Suprapubic skin (tissue), 3 donors: ENCODE data around the gene BIRC6.

Source experiments
- CTCF ChIP-seq, 2 donors: fragments of 200-600 bp in 1 of 2; fragments of 450-650 bp in 1 of 2; sonication (generic) in 1 of 2; IDR thresholded peaks; one replicate each; pipeline ENCODE4 v1.5.1; 2016 to 2019; ENCODE audit warnings: antibody characterized with exemption in 2 of 2, mild to moderate bottlenecking in 1 of 2, moderate library complexity in 1 of 2
- EP300 ChIP-seq: sonication (generic); formaldehyde crosslinking; IDR thresholded peaks from one replicate; pipeline ENCODE4 v1.6.1; 2017; ENCODE audit warnings: antibody characterized with exemption

GRCh38 chr2:32504877-32505478, 148.2 kb downstream of the BIRC6 start:
- TF ChIP-seq CTCF (IDR thresholded peaks at IDR 0.05) (no peak), EP300 (no peak)
